Retinal pigment epithelial cell (primary cell): ENCODE measurements around the gene BMPR1B.

Experiments
- DNase-seq: peaks from one replicate; pipeline ENCODE4 v3.0.0-alpha.2; 2010; ENCODE audit warnings: low read depth
- H3K4me3 ChIP-seq: 2 replicates; pipeline ENCODE4 v1.5.1; 2011; ENCODE audit warnings: mild to moderate bottlenecking, low read length, control low read depth, moderate library complexity
- CTCF ChIP-seq: conservative IDR thresholded peaks from 2 replicates; pipeline ENCODE4 v1.5.1; 2011; ENCODE audit warnings: low read depth, low read length, control low read depth, inconsistent platforms

BMPR1B gene

GRCh38 chr4:94927696-94928095 lies 169.9 kb downstream of the BMPR1B start:
- no peak for TF ChIP-seq CTCF
- no peak for DNase-seq
- no peak overlapping the region for H3K4me3 ChIP-seq

- no peak for DNase-seq
- H3K4me3 ChIP-seq = no peak overlapping the region
- TF ChIP-seq CTCF = no peak
Measured at GRCh38 chr4:94929696-94930095, 171.9 kb downstream of the BMPR1B start.

GRCh38 chr4:94931626-94932025 lies 173.9 kb downstream of the BMPR1B start:
- no peak for DNase-seq
- H3K4me3 ChIP-seq = no peak overlapping the region
- no peak for TF ChIP-seq CTCF

GRCh38 chr4:94932366-94932765 lies 174.6 kb downstream of the BMPR1B start:
- H3K4me3 ChIP-seq = no peak overlapping the region
- no peak for DNase-seq
- TF ChIP-seq CTCF = no peak

- TF ChIP-seq CTCF = no peak
- no peak for DNase-seq
- H3K4me3 ChIP-seq = no peak overlapping the region
Measured at GRCh38 chr4:94933799-94934198, 176.0 kb downstream of the BMPR1B start.

GRCh38 chr4:94934201-94934600 lies 176.4 kb downstream of the BMPR1B start:
- TF ChIP-seq CTCF = no peak
- H3K4me3 ChIP-seq = no peak overlapping the region
- DNase-seq = no peak

- DNase-seq = no peak
- TF ChIP-seq CTCF = no peak
Measured at GRCh38 chr4:94934864-94935263, 177.1 kb downstream of the BMPR1B start.

More at GRCh38 chr4:94934864-94935263, 177.1 kb downstream of the BMPR1B start:
- H3K4me3 ChIP-seq = no peak overlapping the region
